CD4-positive, alpha-beta T cell treated with Interferon gamma for 1 hour (primary cell): ENCODE measurements around the gene ZCCHC12.
"Not testable (repeated sequence)": the region's sequence is repeated elsewhere in the genome, so short reads cannot be mapped to it uniquely, and the experiment has no call there.

Experiments used
- DNase-seq: peaks from one replicate; pipeline ENCODE4 v3.0.0-alpha.2; 2020

The ZCCHC12 gene

DNA sequence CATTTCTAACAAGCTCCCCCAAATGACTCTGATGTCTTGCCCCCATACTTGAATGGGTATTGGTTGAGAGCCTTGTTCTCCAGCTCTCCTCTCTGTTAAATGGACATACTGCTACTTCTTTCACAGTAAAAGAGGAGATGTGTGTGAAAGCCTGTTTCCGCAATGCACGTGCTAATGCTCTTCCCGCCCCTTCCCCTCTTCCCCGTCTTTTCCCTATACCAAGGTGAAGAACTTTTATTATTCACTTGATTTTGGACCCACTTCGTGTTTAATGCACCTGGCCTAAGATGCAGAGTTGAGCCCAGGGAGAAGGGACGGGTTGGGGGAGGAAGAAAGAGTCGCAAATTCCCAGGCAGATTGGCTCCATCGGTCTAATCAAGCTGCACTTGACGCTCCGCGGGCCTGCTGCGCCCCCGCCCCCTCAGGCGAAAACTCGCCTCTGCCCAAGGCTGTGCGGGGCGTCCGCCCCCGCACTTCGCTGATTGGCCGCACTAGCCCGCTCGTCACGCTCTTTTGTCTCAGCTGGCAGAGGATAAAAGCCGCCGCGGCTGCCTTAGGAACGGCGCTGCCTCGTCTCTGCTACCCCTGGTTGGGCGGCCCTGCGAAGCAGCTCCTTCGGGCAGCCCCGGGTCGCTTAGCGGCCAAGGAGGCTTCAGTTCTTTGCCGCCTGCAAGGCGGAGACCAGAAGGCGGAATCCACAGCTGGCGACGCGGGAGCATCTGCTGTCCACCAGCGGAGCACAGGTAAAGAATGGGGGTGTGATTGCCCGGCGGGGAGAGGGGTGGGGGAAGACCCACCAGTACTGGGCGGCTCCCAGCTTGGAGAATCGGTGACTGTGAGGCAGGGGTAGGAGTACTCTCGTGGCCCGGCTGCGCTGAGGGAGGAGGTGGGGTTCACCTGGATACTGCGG is at the start of gene ZCCHC12:
Gene ZCCHC12, plus strand, starts transcription at position 562 of the 910 bp plus-strand sequence. CDS start 1,421 bp downstream, outside the sequence.
- peak; percentile 54 for DNase-seq

DNA sequence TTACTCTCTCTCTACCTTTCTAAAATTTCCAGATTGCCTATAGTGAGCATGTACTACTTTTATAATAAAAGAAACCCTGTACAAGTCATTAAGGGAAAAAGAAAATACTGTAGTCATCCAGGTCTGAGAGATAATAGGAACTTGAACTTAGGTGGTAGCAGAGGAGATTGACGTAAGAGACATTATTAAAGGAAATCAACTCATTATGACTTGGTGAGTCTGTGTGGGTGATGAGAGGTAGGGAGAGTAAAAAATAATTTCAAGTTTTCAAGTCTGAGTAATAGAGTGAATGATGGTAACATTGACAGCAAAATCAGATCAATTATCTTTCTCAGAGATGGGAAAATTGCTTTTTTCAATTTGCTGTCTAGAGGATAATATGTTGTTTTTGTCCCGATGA is 44.0 kb upstream of the ZCCHC12 start:
- no peak for DNase-seq

DNA sequence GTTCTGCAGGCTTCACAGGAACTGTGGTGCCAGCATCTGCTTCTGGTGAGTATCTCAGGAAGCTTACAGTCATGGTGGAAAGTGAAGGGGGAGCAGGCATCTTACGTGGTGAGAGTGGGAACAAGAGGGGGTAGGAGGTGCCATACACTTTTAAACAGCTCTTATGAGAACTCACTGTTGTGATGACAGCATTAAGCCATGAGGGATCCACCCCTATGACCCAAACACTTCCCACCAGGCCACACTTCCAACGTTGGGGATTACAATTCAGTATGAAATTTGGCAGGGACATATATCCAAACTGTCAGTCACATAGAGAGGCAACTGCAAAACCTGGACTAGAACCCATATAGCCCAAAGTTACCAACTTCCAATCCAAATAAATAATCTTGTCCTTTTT is 43.1 kb upstream of the ZCCHC12 start:
- no peak for DNase-seq

DNA sequence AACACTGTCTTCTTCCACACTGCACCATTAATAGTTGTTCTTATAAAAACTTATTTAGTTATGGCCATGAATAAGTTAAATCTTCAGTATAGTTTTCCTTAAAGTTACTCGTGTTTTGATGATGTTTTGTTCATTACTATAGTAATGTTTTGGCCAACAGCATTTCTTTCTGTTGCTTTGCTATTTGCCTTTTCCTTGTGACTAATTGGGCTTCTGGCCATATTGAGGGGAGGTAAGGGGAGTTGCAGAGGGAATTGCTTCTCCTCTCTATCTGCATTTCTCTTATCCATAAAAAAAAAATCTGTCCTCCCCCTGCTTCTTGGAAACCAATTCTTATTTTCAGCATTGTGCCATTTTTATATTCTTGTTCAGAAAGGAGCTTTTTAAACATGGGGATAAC is 42.7 kb upstream of the ZCCHC12 start:
- no peak for DNase-seq

DNA sequence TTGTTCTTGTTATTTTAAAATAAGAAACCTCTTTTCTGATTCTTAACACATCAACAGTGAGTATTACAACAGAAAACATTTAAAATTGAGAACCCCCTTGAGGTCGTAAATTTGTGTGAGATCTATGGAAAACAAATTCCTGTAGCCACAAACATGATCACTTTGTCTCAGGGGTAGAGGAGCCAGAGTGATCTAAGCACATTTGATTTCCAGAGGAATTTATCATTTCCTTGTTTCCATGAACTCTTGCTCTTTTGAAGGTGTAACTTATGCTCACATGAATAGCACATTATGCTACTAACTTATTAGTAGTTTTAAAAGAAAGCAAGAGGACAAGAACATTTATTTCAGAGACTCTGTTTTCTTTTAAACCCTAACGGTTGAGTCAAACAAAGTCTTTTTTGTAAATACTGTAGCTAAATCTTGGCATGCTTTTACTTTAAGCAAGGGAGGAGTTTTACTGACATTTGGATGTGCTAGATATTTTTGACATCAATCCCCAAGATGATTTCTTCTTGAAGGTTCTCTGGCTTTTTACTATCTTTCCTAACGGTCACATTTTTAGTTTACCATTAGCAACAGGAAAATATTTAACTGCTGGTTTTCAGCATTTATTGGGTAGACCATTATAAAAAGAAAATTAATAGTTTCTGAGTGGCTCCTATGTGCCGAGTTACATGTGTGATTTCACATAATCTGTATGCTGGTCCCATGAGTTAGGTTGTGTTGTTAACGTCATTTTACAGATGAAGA is 27.9 kb upstream of the ZCCHC12 start:
- no peak for DNase-seq

DNA sequence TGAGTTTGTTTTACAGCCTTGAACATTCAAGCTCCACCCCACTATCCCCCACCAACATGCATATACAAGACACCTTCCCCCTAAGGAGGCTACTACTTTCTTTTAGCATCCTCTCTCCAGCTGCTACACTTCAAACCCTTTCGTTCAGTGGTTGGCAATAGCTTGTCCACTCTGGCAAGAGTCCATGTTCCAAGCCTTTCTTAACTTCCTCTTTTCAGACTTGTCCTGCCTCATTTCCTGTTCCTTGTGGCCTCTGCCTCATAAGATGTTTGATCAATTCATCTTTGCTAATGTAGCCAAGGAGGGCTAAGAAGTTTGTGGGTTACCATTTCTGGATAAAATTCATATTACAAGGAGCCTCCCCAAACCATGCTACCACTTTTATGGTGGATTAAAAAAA is 20.8 kb upstream of the ZCCHC12 start:
- DNase-seq: no peak

DNA sequence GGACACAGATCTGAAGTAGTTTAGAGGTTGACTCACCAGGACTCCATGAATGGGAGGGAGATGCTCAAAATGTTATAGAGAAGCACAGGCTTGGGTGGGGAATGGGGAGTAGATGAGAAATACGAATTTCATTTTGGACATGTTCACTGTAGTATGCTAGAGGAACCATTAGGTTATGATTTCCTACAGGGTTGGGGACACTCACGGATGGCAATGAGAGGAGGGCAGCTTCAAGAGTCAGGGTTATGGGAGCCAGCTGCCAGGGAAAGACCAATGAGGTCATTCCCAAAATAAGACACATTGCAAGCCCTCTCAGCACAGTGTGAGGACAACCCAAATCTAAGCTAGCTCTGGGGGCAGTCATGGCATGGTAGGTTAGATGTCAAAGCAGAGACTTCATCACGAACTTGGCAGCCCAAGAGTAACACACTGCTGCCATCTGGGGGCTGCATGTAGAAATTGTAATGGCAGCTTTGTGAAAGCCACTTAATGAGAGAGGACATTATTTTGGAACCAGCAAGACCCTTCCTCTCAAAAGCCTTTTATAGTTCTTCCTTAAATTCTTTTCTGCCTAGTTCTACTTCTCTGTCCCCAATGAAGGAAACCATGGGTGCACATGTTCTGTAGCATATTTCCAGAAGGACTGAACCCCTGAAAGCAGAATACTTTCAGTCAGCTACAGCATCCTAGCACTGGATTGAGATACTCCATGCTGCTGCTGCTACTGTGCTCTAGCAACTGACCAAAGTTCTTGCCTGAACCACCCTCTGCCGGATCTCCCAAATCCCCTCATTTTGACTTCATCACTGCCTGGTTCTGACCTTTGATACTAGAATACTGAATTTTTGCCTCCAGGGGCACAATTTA is 16.2 kb upstream of the ZCCHC12 start:
- DNase-seq: peak; percentile 34

DNA sequence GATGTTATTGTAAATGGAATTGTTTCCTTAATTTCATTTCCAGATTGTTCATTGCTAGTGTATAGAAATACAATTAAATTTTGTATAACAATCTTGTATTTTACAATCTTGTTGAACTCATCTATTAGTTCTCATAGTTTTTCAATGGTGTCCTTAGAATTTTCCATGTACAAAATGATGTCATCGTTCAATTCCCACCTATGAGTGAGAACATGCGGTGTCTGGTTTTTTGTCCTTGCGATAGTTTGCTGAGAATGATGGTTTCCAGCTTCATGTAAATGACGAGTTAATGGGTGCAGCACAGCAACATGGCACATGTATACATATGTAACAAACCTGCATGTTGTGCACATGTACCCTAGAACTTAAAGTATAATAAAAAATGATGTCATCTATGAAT is 6.4 kb upstream of the ZCCHC12 start:
- DNase-seq: not testable (repeated sequence)

DNA sequence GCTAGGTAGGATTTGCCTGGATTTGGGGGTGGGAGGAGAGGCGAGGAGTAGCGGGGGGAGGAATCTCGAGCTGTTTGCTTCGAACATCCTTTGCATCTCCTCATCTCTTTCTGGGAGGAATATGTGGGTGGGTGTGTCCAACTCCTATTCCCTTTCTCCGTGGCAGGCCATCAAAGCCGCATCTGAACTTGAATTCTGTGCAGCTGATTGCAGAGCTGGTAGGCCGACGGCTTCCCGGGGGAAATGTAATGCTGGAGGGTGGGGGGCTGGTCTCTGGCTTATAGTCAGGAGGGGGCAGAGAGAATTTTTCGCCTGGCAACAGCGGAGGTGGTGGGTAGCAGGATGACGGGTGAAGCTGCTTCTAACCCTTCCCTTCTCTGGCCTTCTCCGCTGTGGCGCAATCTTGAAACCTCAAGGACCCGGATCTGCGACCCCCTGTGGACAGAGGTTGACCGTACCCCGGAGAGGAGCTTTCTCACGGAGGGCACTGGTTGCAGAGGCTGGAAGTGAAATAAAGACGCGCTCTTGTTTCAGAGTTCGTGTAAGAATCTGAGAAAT is 628 bp downstream of the ZCCHC12 start:
- no peak for DNase-seq

DNA sequence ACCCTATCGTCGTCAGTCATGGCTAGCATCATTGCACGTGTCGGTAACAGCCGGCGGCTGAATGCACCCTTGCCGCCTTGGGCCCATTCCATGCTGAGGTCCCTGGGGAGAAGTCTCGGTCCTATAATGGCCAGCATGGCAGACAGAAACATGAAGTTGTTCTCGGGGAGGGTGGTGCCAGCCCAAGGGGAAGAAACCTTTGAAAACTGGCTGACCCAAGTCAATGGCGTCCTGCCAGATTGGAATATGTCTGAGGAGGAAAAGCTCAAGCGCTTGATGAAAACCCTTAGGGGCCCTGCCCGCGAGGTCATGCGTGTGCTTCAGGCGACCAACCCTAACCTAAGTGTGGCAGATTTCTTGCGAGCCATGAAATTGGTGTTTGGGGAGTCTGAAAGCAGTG is 1.6 kb downstream of the ZCCHC12 start:
- no peak for DNase-seq

DNA sequence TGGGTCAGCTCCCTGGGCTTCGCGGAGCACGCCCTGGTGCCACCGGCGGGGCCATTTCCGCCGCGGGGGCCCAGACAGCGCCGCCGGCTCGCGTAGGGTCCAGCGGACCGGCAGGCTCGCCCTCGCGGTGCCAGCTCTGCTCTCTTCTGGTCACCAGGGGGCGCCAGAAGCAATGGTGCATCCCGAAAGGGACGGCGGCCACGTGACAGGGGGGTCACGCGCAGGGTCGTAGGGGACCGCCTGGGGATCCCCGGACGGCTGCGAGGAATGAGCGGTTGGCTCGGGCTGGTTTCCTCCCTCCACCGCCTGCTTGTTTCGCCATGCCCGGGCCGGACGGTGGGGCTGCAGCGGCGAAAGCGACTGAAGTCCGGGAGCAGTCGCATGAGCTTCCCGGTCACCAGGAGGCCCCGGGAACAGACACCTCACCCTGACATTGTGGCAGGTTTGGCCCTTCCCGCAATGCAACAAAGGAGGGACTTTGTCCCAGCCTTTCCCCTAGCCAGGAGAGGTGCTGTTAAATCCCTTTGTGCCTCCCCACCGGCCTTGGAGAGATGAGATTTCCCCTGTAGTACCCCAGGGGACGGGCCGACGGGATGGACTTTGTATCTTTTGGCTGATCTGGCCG is 15.8 kb downstream of the ZCCHC12 start:
- DNase-seq: peak; percentile 58

DNA sequence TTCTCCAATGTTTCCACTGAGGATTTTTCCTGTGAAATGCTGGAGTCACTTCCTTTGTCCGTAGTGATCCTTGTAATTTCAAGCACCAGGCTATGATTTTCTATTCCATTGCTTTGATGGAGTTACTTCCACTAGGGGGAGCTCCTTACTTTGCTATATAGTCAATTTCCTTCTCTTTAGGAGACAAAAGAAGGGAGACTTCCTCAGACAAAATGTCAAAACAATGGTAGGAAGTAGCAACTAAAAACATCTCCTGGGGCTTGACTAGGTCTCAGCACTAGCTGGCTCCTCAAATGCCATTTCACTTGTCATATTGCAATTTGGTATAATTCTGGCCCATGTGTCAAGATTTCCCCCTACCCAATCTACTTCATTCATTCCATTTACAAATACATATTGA is 24.1 kb downstream of the ZCCHC12 start:
- no peak for DNase-seq

DNA sequence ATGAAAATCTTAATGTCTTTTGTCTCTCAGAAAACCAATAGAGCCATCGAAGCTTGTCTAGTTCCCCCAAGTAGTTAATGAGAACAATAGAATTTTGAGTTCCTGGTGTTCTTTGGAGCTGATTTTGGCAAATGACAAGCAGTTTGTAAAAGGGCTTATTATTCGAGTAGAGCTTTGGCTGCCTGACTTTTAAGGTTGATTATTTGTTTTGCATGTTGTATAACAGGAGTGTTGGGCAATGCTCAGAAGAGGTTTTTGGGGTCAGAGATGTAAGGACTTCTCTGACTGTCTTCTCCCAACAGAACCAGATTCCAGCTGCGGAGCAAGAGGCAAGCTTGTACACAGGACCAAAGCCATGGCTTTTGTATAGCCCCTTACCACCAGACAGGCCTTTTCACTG is 30.0 kb downstream of the ZCCHC12 start:
- DNase-seq: no peak

DNA sequence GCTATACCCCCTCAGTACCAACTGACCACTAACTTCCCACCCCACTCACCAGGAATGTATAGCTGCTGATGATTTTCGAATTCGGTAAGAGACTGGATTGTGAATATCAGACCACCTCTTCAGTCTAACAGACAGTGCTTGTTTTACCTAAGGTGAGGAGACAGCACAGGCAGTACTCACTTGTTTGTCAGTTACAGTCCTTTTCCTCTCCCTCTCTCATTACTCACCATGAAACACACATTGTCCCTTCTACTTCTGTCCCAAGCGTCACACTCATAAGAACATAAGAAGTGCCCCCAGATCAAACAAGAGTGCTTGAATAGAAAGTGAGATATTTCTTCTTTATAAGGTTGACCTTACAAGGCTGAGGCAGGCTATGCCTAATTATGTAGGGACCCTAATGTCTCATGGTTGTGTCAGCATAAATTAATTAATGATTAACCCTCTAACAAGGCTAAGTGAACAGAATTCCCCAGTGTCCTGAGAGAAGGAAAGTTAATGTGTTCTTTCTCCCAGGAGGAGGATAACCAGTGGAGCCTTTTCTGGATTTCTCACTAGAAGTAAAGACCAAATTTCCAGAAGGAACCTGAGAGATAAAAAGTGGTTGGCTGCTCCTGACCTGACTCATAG is 32.2 kb downstream of the ZCCHC12 start:
- no peak for DNase-seq

DNA sequence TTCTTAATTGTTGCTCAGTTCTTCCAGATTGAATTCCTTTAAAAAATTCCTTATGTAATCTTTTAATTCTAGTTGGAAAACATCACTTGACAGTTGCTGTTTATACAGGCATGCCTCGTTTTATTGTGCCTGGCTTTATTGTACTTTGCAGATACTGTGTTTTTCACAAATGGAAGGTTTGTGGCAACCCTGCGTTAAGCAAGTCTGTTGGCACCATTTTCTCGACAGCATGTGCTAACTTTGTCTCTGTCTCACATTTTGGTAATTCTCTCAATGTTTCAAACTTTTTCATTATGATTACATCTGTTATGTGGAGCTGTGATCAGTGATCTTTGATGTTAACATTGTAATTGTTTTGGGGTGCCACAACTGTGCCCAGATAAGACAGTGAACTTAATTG is 33.4 kb downstream of the ZCCHC12 start:
- no peak for DNase-seq

DNA sequence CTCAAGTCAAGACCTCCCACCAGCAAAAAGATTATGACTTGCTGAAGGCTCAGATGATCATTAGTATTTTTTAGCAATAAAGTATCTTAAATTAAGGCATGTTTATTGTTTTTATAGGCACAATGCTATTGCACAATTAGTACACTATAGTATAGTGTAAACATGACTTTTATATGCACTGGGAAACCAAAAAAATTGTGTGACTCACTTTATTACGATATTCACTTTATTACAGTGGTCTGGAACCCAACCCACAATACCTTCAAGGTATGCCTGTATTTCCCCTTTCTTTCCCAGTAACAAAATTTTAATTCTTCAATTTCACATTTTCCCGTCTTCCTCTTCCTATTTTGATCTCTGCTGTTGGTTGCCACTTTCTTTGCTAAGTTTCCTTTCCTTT is 37.7 kb downstream of the ZCCHC12 start:
- no peak for DNase-seq

DNA sequence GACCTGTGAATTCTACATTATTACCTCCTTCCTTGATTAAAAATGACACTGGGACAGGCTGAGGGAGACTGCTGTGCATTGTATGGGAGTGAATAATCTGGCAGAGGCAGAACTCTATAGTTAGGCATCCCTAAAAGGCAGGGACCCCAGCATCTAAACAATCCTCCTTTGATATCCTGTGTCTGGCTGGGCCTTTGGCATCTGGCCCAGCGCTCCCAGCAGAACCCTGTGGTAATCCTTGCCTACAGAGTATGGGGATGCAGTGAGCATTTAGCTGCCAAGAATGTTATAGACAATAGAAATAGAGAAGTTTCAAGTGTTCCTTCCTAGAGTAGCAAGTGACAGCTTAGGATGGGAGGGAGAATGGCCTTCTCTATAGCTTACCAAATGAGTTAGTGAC is 38.5 kb downstream of the ZCCHC12 start:
- no peak for DNase-seq

DNA sequence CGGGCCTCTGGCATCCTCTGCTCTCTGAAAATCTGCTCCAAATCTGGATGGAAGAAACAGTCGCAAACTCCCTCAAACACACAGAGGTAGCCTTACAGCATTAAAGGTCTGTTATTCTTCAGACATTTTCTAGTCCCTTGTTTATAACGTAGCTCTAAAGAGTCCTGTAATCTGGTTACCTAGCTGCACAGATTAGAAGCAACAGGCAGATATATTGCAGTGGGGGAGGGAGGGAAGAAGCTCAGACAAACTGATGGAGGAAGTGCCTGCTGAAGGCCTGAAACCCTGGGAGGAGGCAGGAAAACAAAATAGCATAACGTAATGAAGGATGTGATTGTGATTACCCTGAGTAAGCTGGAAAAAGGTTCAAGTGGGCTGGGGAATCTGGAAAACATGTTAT is 39.4 kb downstream of the ZCCHC12 start:
- DNase-seq: no peak

DNA sequence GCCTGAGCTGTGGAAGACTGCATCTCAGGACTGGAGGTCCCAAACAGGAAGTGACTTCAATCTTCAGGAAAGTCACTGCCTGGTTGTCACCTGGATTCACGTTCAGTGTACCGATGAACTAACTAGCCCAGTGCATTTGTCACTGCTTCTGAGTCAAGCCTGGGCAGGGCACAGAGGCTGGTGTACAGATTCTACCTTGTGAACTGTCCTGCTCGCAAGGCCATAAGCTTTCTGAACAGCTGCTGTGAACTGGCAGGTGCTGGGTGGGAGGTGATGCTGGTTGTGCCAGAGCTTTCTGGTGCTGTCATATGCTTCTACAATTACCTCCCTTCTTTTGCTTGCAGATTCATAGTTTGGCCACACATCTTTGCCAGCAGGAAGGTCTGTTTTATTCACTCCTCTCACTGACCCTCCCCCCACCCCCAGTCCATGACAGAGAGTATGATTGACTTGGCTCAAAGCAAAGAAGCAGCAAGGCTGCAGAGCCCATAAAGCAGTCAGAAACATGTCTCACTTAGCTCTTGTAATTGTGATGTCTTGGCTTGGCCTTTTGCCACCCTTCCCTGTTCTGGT is 40.5 kb downstream of the ZCCHC12 start:
- DNase-seq: no peak

DNA sequence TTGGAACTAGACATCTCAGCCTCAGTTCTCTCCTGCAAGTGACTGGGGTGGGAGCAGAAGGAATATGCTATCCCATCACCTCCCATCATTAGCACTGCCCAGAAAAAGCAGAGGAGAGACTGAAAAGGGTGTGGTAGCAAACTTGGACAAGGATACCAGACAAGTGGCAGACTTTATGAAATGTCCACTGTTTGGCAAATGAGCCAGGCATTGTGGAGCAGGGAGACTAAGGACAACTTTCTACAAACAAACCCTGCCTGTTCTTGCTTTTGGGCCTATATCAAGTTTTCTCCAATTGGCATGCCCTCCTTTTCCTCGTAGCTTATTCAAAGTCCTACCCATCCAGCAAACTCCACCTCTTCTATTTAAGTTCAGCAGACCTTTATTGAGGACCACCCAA is 41.6 kb downstream of the ZCCHC12 start:
- DNase-seq: no peak

DNA sequence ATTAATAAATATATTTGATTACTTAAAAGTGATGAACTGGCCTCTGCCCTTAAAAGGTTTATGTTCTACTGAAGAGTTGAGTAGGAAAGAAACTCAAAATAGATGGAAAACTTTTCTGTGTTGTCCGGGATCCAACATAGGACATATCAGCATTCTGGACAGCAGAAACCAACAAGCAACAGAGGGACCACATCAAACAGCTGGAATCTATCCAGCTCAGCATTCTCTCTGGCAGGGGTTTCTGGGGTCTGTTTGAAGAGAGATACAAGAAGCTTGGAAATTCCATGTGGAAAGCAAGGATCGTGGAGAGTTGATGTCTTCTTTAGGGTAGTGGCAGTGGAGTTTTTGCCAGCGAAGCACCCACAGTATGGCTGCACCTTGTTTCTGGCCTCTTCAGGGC is 43.6 kb downstream of the ZCCHC12 start:
- no peak for DNase-seq
